T-helper 1 cell (primary cell): Measurements from ENCODE around the gene ZZZ3.
"Not testable (repeated sequence)": the region's sequence is repeated elsewhere in the genome, so short reads cannot be mapped to it uniquely, and the experiment has no call there.

Experiments
- DNase-seq, 5 donors: peaks; one replicate each; pipeline ENCODE4 v3.0.0-alpha.2; 2012 to 2020
- total RNA-seq, 4 donors: gene quantifications; one replicate each; lab custom pipeline; 2026; lab: John Stamatoyannopoulos, UW

The ZZZ3 gene
- total RNA-seq = 68.9 to 110 (median 106) reads per million in 4 donors

DNA sequence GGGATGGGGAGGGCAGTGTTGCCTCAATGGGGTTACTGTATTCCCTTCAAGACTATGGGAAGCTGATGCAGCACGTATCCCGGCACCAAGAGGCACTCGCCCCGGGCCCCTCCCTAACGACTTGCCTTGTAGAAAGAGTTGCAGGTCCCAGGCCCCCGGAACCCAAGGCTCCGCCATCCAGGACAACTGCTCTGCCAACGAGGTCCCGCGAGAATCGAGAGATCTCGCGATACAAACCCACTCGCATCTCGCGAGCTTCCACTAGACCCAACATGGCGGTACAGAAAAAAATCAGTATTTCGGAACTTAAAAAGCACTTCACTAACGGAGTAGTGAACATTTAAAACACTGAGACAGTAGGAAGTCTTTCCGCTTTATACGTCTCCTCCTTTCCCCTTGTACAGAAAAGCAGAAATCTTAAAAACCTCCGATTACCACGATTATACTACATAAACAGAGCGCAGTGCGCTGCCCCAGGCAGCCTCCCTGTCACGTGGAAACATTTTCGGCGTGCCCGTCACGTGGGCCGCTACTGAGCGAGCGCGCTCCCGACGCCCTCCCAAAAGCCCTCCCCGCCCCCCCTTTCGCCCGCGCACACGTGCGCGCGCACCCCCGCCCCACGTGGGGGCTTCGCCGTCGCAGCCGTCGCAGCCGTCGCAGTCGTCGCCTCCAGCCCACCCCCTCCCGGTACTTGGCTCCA is at the start of gene ZZZ3:
ZZZ3 (minus strand) TSS at position 199 of the 700 bp plus-strand sequence. CDS start 49,304 bp downstream, outside the sequence.
- peak; percentile 87 to 96 (median 91) for DNase-seq

DNA sequence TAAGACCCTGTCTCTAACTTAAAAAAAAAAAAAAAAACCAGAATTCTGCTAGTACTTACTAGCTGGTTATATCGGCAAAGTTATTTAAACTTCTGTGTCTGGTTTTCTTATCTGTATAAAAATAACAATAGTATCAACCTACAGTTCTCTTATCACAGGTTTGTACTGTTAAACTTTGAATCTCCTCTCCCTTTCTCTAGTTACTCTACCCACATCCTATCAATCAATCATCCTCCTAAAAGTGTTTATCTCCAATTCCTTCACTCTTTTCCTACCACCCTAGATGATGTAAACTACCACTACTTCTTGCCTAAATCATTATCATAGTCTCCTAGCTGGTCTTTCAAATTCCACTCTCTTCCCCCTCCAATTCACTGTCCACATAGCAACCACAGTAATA is 49.6 kb upstream of the ZZZ3 start:
- no peak for DNase-seq

DNA sequence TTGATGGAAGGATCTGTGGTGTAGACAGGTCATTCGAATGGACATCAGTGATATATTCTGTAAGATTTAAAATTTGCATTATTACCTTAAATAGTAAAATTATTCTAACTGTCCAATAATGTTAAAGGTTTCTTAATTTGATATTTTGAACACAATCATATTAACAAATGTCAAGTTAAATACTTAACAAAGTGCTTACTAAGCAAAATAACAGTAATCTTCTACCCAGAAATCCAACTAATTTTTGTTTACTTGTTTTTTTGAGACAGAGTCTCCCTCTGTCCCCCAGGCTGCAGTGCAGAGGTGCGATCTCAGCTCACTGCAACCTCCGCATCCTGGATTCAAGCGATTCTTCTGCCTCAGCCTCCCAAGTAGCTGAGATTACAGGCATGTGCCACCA is 43.2 kb upstream of the ZZZ3 start:
- no peak for DNase-seq

DNA sequence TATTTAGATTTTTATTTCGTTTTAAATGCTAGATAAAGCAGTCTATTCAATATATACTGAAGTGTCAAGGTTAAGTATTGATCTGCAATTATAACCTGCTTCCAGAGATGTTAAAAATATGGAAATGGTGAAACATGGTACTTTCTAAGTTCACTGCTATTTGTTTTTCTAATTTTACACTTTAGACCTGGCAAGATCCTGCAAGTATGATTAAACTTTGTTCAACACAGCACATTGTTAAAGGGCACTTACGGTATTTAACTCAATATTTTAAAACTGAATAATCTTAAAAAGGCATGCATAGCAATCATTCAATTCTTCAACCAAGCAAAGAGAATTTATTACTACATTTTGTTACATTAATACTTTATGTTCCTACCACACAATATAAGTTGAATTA is 35.7 kb upstream of the ZZZ3 start:
- no peak for DNase-seq

DNA sequence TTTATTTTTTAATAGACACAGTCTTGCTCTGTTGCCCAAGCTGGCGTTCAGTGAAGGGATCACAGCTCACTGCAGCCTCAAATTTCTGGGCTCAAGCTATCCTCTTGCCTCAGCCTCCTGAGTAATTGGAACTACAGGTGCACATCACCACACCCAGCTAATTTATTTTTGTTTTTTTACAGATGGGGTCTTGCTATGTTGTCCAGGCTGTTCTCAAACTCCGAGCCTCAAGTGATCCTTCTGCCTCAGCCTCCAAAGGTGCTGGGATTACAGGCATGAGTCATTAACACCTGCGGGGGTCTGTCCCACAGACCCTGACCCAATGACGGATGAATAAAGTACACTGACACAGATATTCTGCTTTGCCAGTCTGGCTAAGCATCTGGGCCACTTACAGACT is 33.6 kb upstream of the ZZZ3 start:
- DNase-seq = no peak

DNA sequence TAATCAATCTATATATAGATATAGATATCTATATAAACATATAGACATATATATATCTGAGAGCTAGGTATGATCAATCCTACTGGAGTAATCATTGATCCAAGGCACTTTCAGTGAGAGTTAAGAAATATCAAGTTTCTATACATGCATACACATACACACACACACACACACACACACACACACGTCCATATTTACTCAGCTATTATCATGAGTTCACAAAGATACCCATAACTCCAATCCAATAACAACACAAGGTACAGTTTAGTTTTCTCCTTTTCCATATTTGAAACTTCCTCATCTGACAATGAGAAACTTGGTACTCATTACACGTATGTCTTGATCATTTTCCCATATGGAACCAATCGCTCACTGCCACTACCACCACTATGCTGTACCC is 27.3 kb upstream of the ZZZ3 start:
- DNase-seq = no peak

DNA sequence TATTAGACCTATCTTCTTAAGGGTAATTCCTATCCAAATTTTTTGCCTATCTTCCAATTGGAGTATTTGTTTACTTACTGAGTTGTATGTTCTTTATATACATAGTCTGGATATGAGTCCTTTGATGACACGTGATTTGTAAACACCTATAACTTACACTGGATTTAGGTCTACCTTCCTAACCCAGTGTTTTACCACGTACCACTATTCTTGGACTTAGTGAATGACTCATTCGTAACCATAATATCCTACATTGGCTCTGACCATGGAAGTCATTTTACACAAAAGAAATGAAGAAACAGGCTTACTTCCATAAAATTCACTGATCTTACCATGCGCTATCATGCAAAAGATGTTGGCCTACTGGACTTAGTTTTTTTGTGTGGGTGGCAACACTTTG is 23.9 kb upstream of the ZZZ3 start:
- DNase-seq = no peak

DNA sequence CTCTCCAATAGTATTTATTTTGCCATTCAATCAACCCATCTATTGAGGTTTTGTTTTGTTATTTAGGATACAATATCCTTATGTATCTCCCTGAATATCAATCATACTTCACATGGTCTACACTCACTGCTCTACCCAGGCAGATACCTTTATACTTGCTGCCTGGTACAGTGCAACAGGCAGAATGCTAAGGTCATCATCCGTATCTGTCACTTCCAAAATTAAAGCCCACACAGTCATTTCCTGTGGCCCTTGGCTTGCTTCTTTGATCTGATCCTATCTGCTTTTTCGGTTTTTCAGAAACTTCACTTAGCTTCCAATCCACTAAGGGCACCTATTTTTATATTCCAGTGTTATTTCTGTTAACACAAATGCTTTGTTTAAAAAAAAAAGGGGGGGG is 22.3 kb upstream of the ZZZ3 start:
- no peak for DNase-seq

DNA sequence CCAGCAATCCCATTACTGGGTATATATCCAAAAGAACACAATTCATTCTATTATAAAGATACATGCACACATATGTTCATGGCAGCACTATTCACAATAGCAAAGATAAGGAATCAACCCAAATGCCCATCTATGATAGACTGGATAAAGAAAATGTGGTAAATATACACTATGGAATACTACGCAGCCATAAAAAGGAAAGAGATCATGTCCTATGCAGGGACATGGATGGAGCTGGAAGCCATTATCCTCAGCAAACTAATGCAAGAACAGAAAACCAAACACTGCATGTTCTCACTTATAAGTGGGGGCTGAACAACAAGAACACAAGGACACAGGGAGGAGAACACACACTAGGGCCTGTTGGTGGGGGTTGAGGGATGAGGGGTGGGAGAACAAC is 17.2 kb upstream of the ZZZ3 start:
- not testable (repeated sequence) for DNase-seq

DNA sequence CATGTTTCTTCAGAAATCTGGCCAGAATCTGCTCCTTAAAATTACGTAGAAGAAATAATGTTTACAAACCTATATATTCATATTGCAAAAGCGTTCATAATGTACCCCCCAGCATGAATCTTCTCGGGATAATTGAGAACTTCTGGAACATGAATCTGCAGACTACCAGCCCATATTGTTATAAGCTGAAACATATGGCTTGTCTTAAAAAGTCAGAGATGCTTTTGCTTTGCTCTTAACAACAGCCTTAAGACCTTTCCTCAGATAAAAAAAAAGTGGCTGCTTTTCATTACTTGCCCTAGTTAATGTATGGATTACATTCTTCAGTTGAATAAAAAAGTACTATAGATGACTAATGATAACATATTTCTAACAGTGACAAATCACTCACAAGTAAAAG is 15.0 kb upstream of the ZZZ3 start:
- DNase-seq = no peak

DNA sequence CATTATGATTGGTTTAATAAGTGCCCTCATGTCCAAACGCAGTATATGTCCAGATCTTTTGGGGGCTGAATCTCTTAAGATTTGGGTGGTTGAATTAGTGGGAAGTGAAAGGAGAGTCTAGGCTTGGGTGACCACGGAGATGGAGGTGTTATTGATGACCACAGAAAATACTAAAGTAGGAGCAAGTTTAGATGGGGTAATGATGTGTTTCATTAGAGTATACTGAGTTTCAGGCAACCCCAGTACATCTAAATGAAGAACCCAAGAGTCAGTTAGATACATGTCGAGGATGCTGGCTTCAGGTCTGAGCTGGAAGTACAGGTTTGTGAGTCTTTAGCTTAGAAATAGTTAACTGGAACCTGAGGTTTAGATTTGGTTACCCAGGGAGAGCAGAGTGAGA is 6.5 kb upstream of the ZZZ3 start:
- DNase-seq = no peak

DNA sequence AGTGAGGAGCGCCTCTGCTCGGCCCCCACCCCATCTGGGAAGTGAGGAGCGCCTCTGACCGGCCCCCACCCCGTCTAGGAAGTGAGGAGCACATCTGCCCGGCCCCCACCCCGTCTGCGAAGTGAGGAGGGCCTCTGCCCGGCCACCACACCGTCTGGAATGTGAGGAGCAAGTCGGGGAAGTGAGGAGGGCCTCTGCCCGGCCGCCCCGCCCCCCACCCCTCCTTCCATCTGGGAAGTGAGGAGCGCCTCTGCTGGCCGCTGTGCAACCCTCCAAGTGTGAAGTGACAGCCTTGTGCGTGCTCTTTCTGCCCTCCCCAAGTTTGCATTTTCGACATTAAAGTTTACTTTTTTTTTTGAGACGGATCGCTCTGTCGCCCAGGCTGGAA is 5.1 kb upstream of the ZZZ3 start:
- no peak for DNase-seq

DNA sequence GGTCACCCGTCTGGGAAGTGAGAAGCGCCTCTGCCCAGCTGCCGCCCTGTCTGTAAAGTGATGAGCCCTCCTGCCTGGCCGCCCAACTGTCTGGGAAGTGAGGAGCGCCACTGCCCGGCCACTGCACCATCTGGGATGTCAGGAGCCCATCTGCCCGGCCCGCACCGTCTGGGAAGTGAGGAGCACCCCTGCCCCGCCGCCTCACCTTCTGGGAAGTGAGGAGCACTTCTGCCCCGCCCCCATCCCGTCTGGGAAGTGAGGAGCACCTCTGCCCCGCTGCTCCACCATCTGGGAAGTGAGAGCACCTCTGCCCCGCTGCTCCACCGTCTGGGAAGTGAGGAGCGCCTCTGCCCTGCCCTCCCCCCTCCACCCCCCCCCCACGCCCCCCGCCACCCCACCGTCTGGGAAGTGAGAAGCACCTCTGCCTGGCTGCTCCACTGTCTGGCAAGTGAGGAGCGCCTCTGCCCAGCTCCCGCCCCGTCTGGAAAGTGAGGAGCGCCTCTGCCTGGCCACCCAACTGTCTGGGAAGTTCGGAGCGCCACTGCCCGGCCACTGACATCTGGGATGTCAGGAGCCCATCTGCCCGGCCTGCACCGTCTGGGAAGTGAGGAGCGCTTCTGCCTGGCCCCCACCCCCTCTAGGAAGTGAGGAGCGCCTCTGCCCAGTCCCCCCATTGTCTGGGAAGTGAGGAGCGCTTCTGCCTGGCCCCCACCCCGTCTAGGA is 4.5 kb upstream of the ZZZ3 start:
- no peak for DNase-seq

DNA sequence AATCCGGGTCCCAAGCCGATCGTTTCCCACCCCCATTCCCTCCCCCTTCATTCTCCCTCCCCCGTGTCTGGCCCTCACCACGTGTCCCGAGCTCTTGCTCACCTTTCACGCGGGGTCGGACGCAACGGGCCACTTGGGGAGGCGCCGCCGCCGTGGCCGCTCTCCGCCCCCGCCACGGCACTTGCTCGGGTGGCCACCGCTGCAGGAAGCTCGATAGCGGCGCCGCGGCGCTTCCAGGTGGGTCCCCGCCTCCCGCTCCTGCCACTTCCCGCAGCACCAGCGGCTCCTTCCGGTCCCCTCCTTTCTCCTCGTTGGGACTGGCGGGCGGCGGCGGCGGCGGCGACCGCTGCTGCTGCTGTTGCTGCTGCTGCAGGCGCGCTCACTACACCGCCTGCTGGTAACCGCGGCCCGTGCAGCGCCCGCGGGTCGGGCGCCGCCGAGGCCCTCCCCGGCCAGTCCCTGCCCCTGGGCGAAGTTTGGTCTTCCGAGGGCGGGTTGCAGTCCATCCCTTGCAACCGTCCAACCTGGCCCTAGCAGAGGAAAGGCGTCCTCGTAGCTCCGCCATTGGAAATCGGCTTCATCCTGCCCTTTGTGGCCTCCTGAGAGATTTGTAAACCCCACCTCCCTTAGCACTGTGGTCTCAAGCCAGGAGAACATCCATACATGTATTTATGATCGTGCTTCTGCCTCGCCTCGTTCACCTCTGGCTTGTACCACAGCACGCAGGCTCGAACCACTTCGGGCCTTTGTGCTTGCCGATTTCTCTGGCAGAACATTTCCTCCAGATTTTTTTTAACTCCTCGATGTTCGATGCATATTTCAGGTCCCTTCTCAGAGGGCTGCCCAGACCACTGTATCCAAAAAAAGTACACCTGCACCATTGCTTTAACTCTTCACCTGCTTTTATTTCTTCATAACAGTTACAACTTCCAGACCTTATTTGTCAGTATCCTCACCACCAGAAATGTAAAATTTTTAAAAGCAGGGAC is 996 bp upstream of the ZZZ3 start:
- DNase-seq = peak; percentile 88 to 93 (median 91)

DNA sequence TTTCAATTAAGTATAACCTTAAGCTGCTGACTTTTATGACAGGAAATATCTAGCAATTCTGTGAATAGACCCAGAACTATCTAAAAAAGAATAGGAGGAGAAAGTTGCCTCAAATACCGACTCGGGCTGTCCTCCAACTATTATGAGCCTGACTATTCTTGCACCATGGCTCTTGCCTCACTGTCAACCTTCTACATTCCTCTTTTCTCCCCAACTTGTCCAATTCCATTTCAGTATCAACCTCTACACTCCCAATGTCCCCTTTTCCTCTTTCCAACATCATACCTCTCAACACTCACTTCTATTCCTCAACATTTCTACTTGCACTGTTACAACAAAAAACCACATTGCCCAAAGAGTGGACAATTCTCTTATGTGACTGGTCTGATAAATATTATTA is 2.3 kb downstream of the ZZZ3 start:
- DNase-seq = no peak

DNA sequence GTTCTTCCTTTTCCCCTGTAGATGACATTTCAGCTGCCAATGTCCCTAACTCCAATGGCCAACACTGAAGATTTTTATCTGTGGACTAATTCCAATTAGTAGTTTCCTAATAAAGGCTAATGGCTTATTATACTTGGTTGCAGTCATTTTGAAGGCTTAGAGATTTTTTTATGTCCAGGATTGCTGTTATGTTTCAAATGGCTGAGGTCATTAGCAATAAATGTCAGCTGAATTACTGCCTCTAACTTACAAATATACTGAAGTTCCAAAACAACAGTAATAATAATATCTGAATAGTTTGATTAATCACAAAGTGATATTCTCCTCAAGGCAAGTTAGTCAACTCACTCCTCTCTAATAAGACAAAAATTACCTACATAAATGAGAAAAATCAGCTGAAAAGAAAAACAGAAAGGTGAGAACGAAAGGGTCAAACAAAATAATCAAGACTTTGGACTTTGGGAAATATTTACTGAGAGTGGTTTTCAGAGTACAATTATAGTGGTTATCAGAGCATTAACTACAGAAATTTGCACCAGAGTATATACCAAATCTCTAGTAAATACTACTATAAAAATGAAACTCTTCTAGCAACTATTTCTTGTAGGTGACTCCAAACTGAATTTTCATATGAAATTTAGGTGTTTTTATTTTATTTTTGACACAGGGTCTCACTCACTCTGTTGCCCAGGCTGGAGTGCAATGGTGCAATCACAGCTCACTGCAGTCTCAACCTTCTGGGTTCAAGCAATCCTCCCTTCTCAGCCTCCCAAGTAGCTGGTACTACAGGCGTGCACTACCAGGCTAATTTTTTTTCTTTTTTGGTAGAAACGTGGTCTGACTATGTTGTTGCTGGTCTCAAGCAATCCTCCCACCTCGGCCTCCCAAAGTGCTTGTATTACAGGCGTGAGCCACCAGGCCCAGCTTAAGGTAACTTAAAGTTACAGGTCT is 3.5 kb downstream of the ZZZ3 start:
- DNase-seq = no peak

DNA sequence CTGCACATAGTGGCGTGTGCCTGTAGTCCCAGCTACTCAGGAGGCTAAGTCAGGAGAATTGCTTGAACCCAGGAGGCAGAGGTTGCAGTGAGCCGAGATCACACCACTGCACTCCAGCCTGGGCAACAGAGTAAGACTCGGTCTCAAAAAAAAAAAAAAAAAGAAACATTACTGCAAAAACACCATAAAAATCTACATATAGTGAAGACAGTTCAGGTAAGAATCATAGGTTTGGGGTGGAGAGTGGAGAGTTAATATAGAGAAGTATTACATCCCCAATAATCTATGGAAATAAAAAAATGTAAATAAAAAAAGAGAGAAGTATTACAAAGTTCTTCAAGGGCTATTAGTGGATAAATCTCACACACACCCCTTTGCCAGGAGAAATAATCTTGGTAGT is 7.7 kb downstream of the ZZZ3 start:
- DNase-seq = not testable (repeated sequence)

DNA sequence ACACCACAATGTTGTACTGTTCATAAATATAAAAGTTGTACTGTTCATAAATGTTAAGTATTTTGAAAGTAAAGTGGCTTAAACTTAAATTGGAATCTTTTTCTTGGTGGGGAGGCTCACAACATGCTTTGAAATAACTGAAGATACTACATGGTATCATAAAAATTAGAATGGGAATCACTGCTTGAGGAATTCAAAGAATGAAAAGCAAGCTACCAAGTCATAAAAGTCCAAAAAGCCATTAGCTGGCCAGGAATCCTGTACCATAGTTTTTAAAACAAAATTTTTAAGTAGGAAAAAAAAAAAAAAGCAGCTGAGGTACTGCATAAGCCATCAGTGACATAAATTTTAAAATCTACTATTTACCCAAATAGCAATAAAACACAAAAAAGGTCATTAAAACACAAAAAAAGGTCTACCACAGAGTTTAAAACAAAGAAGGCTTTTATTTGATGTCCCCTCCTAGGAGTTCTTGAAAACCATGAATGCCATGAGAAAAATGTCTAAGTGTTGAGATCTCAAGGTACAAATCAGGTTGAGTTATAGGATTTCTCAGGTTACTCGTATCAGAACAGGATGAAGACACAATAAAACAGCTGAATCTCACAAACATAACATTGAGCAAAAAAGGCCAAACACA is 8.6 kb downstream of the ZZZ3 start:
- no peak for DNase-seq

DNA sequence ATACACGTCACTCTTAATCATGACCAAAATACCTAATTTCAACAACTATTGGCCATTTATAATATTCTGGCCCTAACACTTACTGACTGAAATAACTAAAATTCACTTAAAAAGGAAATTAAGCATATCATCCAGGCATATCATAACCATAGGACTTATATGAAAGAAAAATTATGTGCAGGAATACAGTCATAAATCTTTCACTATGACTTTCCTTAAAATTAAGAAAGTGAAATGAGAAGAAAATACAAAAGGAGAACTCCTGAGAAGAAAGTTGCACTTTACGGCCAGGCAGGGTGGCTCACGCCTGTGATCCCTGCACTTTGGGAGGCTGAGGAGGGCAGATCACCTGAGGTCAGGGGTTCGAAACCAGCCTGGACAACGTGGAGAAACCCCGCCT is 9.4 kb downstream of the ZZZ3 start:
- DNase-seq = no peak

DNA sequence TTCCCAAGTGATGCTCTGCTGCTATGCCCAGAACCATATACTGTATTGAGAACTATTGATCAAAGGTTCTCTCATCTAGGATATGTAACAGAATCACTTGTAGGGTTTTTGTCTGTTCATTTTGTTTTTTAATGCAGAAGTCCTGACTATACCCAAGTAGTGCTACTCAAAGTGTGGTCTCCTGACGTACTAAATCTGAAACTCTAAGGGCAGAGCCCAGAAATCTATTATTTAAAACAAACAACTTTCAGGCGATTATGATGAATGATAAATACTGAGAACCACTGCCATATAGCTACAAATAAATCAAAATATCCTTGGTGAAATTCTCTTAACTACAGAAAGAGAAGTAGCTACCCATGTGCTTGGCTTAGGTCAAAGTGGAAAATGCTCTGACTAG is 10.1 kb downstream of the ZZZ3 start:
- no peak for DNase-seq

DNA sequence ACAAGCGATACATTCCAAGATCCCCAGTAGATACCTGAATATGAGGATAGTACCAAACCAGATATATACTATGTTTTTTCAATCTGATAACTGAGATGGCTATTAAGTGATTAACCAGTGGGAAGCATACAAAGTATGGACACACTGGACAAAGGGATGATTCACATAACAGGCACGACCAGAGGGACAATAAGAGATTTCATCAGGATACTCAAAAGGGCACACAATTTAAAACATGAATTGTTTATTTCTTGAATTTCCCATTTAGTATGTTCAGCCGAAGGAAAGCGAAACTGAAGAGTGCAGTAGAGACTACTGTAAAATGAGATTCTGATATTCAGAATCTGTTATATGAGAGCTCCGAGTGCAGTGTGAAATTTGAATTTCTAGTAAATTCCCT is 10.6 kb downstream of the ZZZ3 start:
- no peak for DNase-seq

DNA sequence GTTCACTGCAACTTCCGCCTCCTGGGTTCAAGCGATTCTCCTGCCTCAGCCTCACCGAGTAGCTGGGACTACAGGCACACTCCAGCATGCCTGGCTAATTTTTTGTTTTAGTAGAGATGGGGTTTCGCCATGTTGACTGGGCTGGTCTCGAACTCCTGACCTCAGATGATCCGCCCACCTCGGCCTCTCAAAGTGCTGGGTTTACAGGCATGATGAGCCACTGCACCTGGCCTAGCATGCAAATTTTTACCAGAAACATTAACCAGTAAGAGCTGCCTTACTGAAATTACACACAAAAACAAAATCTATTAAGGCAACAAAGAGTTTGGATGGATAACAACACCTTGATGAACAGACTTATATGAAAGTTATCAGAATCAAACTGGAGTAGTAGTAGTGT is 12.1 kb downstream of the ZZZ3 start:
- no peak for DNase-seq
